ENCODE results near the gene NALCN.

The NALCN gene

DNA sequence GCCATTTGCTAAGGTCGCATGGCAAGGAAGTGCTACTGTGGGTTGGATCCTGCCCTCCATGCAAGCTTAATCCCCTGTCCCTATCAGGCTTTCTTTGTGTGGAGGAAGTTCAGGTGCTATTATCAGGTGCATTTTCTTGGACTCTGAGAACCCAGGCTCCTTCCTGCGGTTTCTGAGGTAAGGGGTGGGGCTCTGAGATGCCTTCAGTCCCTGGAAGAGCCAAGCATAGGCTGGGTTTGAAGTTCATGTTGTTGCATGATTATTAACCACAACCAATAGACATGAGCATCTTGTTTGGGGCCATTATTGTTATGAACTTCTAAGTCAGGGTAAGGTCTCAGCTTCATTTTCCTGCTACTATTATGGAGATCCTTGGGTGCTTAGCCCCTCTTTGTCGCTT lies 109.5 kb downstream of the NALCN start:
- peak overlapping the region; percentile 29; the same call in 1 of the 2 replicates for H3K27ac ChIP-seq (ENCODE audit: low read length)
- peak overlapping the region; percentile 45; the same call in 1 of the 2 replicates for H2AFZ ChIP-seq (ENCODE audit: low read depth, low read length)
- H3K36me3 ChIP-seq (ENCODE audit: insufficient read depth, low read length) = no peaks in the 10 kb centered on the region
- H3K27me3 ChIP-seq (ENCODE audit: insufficient read depth, low read length, poor library complexity) = no peaks in the 10 kb centered on the region
- H3K79me2 ChIP-seq (ENCODE audit: insufficient read depth, low read length) = no peaks in the 10 kb centered on the region
- DNase-seq (peak; percentile 53), ATAC-seq (ENCODE audit: insufficient read depth, low read depth) (peak; percentile 73)
- no peaks in the 10 kb centered on the region for H3K9me3 ChIP-seq (ENCODE audit: insufficient read depth, low read length, severe bottlenecking)
- no peak overlapping the region for H3K9ac ChIP-seq (ENCODE audit: low read depth, low read length)
- peaks cover 17% of the 10 kb centered on the region for H3K4me1 ChIP-seq (ENCODE audit: insufficient read depth, low read length)
- H4K20me1 ChIP-seq (ENCODE audit: insufficient read depth, low read length) = no peaks in the 10 kb centered on the region
- H3K4me2 ChIP-seq (ENCODE audit: insufficient read depth, low read length) = no peak overlapping the region
- H3K4me3 ChIP-seq (ENCODE audit: low read depth in 1 of 2, low read length in 2 of 2) = no peak overlapping the region
- TF ChIP-seq EZH2 (IDR thresholded peaks at IDR 0.05; ENCODE audit: borderline replicate concordance, low read depth, low read length, severe bottlenecking) = no peak
- TF ChIP-seq, protein P1, sequence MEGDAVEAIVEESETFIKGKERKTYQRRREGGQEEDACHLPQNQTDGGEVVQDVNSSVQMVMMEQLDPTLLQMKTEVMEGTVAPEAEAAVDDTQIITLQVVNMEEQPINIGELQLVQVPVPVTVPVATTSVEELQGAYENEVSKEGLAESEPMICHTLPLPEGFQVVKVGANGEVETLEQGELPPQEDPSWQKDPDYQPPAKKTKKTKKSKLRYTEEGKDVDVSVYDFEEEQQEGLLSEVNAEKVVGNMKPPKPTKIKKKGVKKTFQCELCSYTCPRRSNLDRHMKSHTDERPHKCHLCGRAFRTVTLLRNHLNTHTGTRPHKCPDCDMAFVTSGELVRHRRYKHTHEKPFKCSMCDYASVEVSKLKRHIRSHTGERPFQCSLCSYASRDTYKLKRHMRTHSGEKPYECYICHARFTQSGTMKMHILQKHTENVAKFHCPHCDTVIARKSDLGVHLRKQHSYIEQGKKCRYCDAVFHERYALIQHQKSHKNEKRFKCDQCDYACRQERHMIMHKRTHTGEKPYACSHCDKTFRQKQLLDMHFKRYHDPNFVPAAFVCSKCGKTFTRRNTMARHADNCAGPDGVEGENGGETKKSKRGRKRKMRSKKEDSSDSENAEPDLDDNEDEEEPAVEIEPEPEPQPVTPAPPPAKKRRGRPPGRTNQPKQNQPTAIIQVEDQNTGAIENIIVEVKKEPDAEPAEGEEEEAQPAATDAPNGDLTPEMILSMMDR (IDR thresholded peaks at IDR 0.05; ENCODE audit: borderline replicate concordance, extremely low read depth, low read length, poor library complexity, severe bottlenecking) = no peak

DNA sequence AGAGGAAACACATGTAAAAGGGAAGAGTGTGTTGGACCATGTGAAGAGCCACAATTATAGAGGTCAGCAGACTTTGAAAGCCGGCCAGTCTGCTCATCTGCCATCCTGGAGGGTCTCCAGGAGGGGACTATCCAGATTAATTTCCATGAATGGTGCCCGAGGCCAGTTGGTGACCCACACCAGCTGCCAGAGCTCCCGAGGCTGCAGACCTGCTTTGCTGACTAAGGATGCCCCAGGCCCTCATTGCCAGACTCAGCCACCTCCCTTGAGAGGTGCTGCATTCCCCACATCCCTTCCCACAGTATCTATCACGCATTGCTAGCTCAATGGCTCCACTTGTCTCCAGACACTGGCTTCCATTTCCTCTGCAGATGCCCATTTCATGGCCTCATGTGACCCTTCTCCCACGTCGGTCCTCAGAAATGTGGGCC lies 110.3 kb downstream of the NALCN start:
- H3K79me2 ChIP-seq (ENCODE audit: insufficient read depth, low read length) = no peaks in the 10 kb centered on the region

DNA sequence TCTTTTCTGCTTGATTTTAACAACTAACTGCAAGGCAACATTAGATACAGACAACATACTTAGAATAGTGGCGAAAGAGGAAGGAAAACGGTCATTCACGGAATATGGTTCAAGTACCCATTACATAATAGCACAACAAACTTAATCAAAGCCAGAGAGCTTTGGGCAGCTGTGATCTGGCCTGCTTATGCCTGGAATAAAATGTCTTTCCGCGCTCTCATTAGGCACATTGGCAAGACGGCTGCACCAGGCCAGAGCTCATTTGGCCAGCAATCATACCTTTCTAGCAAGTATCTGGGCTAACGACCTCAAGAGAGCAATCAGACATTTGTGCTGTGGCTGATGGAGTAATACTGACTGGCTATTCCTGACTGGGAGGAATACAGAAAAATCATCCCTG lies 112.8 kb downstream of the NALCN start:
- no peak for ATAC-seq (ENCODE audit: insufficient read depth, low read depth)

More for the DNA sequence above, 110.3 kb downstream of the NALCN start:
- no peak overlapping the region for H2AFZ ChIP-seq (ENCODE audit: low read depth, low read length)
- no peak overlapping the region for H3K9ac ChIP-seq (ENCODE audit: low read depth, low read length)
- ATAC-seq (ENCODE audit: insufficient read depth, low read depth) (no peak), DNase-seq (no peak)
- no peak overlapping the region for H3K27ac ChIP-seq (ENCODE audit: low read length)
- H3K4me1 ChIP-seq (ENCODE audit: insufficient read depth, low read length) = peaks cover 17% of the 10 kb centered on the region
- no peaks in the 10 kb centered on the region for H3K36me3 ChIP-seq (ENCODE audit: insufficient read depth, low read length)
- no peak overlapping the region for H3K4me3 ChIP-seq (ENCODE audit: low read depth in 1 of 2, low read length in 2 of 2)
- no peak overlapping the region for H3K4me2 ChIP-seq (ENCODE audit: insufficient read depth, low read length)
- no peaks in the 10 kb centered on the region for H4K20me1 ChIP-seq (ENCODE audit: insufficient read depth, low read length)
- TF ChIP-seq, protein P1 (IDR thresholded peaks at IDR 0.05; ENCODE audit: borderline replicate concordance, extremely low read depth, low read length, poor library complexity, severe bottlenecking) = no peak
- H3K9me3 ChIP-seq (ENCODE audit: insufficient read depth, low read length, severe bottlenecking) = no peaks in the 10 kb centered on the region
- no peaks in the 10 kb centered on the region for H3K27me3 ChIP-seq (ENCODE audit: insufficient read depth, low read length, poor library complexity)

More for the DNA sequence above, 112.8 kb downstream of the NALCN start:
- H3K4me2 ChIP-seq (ENCODE audit: insufficient read depth, low read length) = no peak overlapping the region
- H3K79me2 ChIP-seq (ENCODE audit: insufficient read depth, low read length) = no peaks in the 10 kb centered on the region
- no peak overlapping the region for H3K9ac ChIP-seq (ENCODE audit: low read depth, low read length)
- H3K4me3 ChIP-seq (ENCODE audit: low read depth in 1 of 2, low read length in 2 of 2) = no peak overlapping the region
- DNase-seq = no peak
- H4K20me1 ChIP-seq (ENCODE audit: insufficient read depth, low read length) = no peaks in the 10 kb centered on the region
- H3K27me3 ChIP-seq (ENCODE audit: insufficient read depth, low read length, poor library complexity) = no peaks in the 10 kb centered on the region
- no peak overlapping the region for H2AFZ ChIP-seq (ENCODE audit: low read depth, low read length)
- peaks cover 17% of the 10 kb centered on the region for H3K4me1 ChIP-seq (ENCODE audit: insufficient read depth, low read length)
- no peak overlapping the region for H3K27ac ChIP-seq (ENCODE audit: low read length)
- H3K9me3 ChIP-seq (ENCODE audit: insufficient read depth, low read length, severe bottlenecking) = no peaks in the 10 kb centered on the region
- H3K36me3 ChIP-seq (ENCODE audit: insufficient read depth, low read length) = no peaks in the 10 kb centered on the region
- TF ChIP-seq, protein P1 (IDR thresholded peaks at IDR 0.05; ENCODE audit: borderline replicate concordance, extremely low read depth, low read length, poor library complexity, severe bottlenecking) = no peak
- no peak for TF ChIP-seq EZH2 (IDR thresholded peaks at IDR 0.05; ENCODE audit: borderline replicate concordance, low read depth, low read length, severe bottlenecking)

Measured in DND-41 (cell line).